HG02981 (cell line): ENCODE measurements around the gene PLA2G4D.
"Not testable (repeated sequence)": the region's sequence is repeated elsewhere in the genome, so short reads cannot be mapped to it uniquely, and the experiment has no call there.

Source experiments
- ATAC-seq: cut with Tn5 transposase; IDR thresholded peaks from one replicate; pipeline ENCODE4 v1.9.1; 2021; ENCODE audit warnings: mild to moderate bottlenecking, moderate library complexity; ENCODE audit not compliant: unreplicated experiment

The PLA2G4D gene

DNA sequence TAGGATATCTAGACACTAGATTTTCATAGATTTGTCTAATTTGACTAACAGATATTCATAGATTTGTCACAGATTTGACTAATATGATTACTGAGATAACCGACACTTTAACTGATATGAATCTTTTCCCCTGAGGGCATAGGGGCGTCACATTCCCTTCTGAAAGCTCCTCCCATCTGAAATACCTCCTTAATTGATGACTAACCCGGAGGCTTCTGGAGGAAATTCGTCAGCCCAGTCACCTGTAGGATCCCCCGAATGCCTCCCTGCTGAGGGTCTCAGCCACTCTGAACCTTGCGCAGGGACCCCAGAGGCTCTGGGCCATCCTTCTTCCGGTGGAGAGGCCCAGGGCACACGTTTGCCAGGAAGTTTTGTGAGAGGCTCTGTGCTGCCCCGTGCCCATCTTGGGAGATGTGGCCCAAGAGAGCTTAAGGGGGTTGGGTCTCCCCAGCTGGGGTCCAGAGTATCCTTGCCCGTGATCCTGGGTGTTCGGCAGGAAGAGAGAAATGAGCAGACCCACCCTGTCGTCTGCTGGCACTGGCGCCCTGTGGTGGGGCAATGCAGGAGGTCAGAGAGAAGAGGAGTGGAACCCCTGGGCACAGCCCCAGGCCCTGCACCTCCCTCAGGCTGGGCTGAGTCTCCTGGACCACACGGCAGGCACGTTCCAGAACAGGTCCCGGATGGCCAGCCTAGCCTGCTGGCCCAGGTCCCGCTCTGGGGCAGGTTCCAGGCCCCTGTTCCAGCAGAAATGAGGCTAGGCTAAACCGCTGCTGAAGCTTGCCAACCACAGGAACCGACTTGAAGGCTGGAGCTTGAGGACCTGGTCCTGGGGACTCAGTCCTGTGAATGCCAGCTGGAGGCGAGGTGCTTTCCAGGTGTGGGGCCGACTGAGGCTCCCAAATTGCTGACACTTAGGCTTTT is 1.7 kb downstream of the PLA2G4D start:
- ATAC-seq, result no peak

GRCh38 chr15:42091753-42092397 is 2.5 kb downstream of the PLA2G4D start:
- ATAC-seq, result not testable (repeated sequence)

DNA sequence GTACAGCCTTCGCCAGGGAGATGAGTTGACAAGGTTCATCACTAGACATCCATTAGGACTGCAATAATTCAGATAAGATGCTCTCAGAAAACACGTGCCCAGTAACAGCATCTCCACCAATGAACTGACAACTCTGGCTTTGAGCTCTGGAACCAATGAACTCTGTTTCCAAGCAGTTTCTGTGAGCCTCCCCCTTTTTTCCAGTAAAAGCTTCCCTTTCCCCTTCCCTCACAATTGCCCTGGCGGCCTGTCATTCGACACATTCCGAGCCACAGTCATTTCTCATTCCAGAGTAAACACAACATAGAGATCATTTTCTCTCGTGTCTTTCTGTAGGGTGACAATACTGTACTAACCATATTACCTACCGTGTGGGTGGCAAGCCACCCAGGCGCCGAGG is 3.6 kb downstream of the PLA2G4D start:
- ATAC-seq, result no peak

GRCh38 chr15:42090370-42090769 is 4.0 kb downstream of the PLA2G4D start:
- no peak for ATAC-seq

- no peak for ATAC-seq
These were observed 4.4 kb downstream of the PLA2G4D start for GRCh38 chr15:42089942-42090341.

GRCh38 chr15:42088801-42089640 is 5.3 kb downstream of the PLA2G4D start:
- ATAC-seq, result no peak

DNA sequence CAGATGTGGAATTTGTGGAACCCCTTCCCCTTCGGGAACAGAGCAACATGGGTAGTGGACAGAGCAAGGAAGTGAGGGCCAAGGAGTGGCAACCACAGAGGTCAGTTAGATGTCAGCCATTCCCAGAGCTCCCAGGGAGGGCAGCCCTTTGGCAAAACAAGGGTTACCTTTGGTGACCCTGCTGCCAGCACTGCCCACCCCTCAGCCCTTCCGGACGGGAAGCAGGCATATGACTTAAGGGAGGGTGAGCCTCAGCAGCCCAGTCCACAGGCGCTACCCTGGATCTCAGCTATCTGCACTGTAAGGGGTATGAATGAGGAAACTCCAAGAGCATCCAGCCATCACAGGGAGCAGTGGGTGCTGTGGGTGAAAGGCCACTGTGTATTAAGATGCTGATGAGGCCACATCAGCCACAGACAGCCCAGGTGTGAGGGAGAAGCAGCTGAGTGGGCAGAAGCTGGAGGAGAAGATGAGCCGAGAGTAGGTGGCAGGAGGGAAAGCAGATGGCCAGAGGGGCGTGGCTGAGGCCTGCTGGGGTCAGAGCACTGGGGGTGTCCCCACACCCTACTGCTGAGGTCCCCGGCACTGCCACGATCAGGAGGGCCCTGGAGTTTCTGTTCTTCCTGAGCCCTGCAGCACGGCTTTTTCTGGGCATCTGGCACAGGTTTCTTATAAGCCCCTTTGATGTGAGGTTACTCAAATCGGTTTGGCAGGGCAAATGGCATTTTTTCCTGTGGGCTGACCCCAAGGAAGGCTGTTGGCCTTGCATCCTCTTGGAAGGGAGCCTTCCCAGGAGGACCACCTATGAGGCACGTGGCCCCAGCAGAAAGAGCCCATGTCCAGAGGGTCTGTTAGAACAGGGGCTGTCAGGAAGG is 6.2 kb downstream of the PLA2G4D start:
- ATAC-seq, result no peak

DNA sequence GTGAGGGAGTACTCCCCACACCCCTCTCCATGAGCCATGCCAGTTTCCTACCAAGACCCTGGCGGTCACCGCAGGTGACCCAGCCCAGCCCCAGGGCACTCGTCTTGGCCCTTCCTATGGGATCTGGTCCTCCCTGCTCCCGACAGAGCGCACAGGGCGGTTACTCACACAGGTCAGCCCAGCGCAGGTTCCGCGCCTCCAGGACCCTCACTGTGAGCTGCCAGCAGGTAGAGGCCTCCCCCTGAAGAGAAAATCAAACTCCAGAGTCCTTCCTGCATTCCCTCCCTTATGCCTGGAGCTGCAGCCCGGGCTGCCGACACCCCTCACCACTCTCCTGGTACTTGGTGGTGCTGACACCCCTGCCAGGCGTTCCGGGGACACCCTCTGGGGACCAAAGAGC is 6.9 kb downstream of the PLA2G4D start:
- no peak for ATAC-seq

DNA sequence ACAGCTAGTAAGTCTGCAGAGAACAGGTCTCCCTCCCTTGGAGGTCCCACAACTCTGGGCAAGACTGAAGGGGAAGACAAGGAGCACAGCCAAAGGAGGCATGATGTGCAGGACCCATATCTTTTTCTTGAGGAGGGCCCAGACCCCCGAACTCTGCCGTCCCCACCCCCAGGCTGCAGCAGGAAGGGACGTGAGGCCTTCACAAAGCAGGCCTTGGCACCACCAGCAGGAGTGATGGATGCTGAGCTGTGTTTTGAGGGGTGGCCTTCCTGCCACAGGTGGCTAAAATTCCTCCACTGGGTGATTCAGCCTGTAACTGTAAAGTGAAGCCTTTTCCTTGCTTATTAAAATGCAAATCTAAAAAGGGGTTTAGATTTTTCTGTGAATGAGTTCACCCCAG is 8.6 kb downstream of the PLA2G4D start:
- ATAC-seq, result no peak

DNA sequence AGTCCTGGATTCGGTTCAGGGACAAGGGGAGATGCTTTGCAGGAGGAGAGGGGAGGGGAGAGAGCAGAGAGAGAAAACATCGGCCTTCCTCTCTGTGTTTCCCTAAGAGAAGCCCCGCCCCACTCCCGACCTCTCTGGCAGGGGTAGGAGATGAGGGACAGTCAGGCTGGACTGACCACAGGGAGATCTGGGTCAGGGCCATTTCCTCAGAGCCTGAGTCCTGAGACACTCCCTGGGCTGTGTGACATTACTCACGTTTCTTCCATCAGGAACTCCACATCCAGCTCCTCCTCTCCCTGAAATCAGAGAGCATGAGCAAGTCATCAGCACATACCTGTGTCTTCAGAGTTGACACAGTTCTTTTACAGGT is 9.1 kb downstream of the PLA2G4D start:
- ATAC-seq, result no peak

DNA sequence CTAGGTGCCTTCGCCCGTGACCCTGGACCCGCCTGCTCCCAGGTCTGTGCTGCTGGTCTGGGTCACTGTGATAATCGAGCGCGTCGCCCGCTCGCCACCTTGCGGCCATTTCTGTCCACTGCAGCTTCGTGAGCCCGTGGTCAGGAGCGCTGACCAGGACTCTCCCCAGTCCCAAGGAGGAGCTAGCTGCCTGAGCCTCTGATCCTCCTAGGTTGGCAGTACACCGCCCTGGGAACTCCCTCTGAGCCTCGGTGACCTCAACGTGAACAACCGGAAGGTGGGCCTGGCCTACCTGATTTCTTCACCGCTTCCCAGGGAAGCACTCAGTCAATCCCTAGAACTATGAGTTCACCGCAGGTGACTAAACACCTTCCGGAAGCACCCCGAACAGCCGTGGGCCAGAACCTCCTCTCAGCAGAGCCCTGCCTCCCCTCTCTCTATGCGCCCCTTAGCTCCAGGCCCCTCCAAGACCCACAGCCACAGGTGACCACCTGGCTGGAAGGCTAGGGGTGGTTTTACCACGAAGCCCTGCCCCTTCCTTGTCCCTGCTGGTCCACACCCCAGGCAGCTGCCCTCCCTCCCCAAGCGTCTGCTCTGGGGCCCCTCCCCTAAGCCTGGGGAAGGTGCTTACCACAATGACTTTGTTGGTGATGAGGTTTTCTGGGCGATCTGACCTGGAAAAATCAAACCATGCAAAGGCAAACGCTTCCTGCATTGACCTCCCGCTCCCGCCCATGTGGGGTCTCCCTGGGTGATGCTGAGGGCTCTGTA is 9.7 kb downstream of the PLA2G4D start:
- no peak for ATAC-seq

DNA sequence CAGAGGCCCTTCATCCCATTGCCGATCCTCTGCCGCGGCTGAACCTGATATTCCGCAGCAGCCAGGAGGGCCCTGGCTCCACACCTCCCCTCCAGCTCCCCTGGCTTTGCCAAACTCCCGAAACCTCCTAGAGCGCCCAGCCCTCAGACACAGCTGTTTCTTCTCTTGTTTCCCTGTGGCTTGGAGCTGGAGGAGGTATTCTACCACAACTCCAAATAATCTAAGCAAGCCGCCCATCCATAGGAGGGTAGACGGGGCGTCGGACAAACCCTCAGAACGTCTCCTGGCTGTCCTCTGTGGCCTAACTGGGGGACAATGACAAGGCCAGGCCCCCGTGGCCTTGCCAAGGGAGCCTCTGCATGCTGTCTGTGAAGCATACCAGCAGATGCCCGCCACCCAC is 10.4 kb downstream of the PLA2G4D start:
- ATAC-seq, result no peak

GRCh38 chr15:42083605-42083908 is 10.8 kb downstream of the PLA2G4D start:
- no peak for ATAC-seq

DNA sequence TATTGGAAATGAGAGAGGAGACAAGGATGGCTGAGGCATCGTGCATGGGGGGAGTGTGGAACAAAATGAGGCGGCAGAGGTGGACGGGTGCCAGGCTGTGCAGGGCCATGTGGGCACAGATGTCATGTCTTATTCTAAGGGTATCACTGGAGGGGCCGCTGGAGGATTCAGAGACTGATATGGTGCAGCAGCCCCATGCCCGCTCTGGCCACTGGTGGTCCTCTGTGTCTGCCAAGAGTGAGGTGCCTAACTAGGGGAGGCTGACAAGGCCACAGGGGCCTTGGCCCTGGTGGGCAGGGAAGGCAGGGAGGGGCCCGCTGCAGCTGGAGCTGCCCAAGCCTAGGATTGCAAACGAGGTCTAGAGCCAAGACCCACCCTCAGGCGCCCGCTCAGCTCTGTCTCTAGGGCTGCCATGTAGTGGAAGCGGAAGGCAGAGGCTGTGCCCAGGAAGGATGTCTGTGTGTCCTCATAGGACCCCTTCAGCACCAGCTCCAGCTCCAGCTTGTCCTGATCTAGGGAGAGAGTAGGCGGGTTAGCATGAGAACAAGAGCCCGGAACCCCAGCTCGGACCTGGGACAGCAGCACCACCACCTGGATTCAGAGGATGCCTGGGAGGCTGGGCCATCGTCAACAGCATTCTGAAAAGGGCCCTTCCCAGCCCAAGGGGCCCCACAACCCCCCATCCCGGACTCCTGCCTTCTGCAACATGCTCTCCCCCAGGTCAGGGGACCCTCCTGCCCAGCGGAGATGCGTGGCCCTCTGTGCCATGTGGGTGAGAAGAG is 11.3 kb downstream of the PLA2G4D start:
- ATAC-seq, result no peak

GRCh38 chr15:42082141-42082540 is 12.2 kb downstream of the PLA2G4D start:
- ATAC-seq, result no peak

DNA sequence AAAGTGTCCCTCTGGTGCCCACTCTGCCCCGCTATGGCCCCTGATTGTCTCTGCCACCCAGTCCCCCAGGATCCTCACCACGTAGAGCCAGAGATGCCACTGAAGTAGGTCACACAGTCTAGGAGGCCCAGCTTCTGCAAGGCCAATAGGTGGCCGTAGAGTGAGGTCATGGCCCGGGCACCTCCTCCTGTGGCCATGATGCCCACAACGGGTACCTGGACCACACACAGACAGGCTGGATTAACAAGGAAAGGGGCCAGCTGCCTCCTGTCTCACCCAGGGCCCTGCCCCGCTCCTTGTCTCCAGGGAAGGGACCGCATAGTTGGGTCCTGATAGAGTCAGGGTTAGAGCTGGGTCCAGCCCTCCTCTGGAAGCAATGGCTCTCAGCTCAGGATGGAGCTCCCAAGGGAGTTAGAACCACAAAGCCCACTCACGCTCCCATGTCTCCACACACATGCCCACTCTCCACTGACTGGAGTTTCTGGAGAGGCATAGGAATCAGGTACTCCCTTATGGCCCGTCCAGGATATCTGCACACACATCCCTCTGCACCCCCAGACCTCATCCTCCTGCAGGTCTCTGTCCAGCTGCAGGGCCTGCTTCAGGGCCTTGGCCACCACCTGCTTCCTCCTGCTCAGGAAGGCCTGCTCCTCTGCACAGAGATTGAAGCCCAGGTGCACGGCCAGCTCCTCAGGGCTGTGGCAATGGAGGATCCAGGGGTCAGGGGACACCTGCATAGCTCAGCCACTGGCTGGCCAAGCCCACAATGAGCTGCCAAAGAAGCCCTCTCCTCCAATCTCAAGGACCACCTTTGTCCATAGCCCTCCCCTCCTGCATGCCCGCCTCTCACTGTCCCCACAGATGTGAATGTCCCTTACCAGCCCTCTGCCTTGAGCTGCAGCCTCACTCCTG is 13.2 kb downstream of the PLA2G4D start:
- ATAC-seq, result no peak

DNA sequence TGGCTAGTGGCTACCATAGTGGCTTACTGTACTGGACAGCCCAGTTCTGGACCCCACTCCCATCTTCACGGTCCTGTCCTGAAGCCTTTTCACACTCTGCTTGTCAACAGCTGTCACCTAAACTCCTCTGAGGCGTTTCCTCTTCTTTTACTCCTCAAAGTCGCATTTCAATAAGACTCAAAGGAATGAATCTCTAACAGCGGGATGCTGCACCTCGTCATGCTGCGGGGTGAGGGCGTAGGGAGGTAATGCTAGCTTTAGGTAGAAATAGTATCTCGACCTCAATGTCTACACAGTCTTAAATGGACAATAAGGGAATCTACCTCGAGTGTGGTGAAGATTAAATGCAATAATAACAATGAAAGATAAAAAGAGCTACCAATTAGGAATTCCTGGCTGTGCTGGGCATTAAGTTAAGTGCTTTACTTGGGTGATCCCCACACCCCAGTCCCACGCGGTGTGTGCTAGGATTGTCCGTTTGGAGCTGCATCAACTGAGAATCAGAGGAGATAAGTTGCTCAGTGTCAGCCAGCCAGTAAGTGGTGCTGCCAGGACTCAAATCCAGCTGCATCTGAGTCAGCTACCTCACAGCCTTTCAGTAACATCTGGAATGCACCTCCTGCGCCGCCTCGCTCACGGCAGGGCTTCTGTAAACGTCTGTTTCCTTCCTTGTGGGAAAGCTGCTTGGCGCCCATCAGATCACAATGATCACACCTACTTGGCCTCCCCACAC is 14.0 kb downstream of the PLA2G4D start:
- no peak for ATAC-seq
